Measurements from ENCODE around the gene CTPS2.

Gene CTPS2

GRCh38 chrX:16714504-16714903 lies 2.0 kb upstream of the CTPS2 start:
- DNase-seq (ENCODE audit: low read depth in 1 of 2, low spot score in 1 of 2): no peak

- no peak for DNase-seq (ENCODE audit: low read depth in 1 of 2, low spot score in 1 of 2)
These were observed 449 bp downstream of the CTPS2 start for GRCh38 chrX:16711893-16712547.

DNA sequence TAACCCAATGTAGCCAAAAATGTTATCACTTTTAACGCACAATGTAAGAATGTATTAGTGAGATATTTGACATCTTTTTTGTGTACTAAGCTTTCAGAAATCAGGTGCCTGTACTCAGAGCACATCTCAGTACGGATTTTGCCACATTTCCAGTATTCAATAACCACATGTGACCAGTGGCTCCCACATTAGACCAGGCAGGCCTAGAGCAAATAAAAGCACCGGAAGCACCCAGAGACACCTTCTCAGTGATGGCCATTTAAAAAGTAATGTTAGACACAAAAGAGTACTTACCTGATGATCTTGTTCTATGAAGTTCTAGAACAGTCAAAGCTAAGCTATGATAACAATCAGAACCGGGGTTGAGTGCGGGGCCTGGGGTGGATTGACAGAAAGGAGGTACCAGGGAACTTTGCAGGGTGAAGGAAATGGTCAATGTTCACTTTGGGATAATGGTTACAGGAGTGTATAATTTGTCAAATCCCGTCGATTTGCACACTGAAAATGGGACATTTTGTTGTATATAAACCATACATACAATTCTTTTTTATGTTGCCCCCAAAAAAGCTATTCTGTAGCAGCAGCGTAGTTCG lies 1.2 kb downstream of the CTPS2 start:
- DNase-seq (ENCODE audit: low read depth in 1 of 2, low spot score in 1 of 2): no peak

- no peak for DNase-seq (ENCODE audit: low read depth in 1 of 2, low spot score in 1 of 2)
These were observed 4.5 kb downstream of the CTPS2 start for GRCh38 chrX:16708016-16708415.

GRCh38 chrX:16705370-16705769 lies 7.1 kb downstream of the CTPS2 start:
- no peak for DNase-seq (ENCODE audit: low read depth in 1 of 2, low spot score in 1 of 2)

- DNase-seq (ENCODE audit: low read depth in 1 of 2, low spot score in 1 of 2): no peak
These were observed 9.5 kb downstream of the CTPS2 start for GRCh38 chrX:16702700-16703599.

DNA sequence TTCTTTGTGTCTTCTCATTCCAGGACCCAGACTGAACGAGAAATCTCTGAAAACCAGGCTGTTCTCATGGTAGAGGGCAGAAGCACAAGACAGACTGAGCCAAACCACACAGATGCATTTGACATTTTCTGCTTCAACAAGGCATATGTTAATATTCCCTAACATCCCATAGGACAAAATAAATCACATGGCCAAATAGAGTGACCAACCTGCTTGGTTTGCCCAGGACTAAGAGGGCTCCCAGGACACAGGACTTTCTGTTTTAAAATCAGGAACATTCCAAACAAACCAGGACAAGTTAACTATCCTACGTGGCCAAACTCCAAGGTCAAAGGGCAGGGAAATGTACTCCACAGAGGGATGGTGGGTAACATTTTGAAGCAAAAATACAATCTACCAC lies 11.7 kb downstream of the CTPS2 start:
- no peak for DNase-seq (ENCODE audit: low read depth in 1 of 2, low spot score in 1 of 2)

GRCh38 chrX:16699389-16699788 lies 13.1 kb downstream of the CTPS2 start:
- DNase-seq (ENCODE audit: low read depth in 1 of 2, low spot score in 1 of 2): no peak

GRCh38 chrX:16696956-16697355 lies 15.5 kb downstream of the CTPS2 start:
- no peak for DNase-seq (ENCODE audit: low read depth in 1 of 2, low spot score in 1 of 2)

- DNase-seq (ENCODE audit: low read depth in 1 of 2, low spot score in 1 of 2): peak; percentile 9 to 32
These were observed 17.3 kb downstream of the CTPS2 start for GRCh38 chrX:16695079-16695676.

GRCh38 chrX:16687514-16687913 lies 25.0 kb downstream of the CTPS2 start:
- no peak for DNase-seq (ENCODE audit: low read depth in 1 of 2, low spot score in 1 of 2)

DNA sequence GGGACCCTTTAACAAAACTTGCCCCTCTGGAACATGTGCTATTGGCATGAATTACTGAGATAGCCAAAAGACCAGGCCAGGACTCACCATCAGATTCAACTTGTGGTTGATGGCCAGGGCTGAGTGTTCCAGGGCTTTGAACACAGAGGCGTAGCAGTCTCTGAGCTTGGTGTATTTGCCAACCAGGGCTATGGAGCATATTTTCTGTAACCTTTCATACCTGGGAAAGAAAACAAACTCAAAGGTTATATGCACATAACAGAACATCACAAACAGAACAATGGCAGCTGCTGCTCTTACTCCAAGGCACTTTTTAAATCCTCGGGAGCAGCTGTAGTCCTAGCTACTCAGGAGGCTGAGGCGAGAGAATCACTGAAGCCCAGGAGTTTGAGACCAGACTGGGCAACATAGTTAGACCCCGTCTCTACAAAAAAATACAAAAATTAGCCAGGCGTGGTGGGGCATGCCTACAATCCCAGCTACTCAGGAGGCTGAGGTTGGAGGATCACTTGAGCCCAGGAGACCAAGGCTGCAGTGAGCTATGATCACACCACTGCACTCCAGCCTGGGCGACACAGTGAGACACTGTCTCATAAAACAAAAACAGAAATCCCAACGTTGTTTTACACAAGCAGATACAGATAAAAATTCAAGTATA lies 29.3 kb downstream of the CTPS2 start:
- no peak for DNase-seq (ENCODE audit: low read depth in 1 of 2, low spot score in 1 of 2)

DNA sequence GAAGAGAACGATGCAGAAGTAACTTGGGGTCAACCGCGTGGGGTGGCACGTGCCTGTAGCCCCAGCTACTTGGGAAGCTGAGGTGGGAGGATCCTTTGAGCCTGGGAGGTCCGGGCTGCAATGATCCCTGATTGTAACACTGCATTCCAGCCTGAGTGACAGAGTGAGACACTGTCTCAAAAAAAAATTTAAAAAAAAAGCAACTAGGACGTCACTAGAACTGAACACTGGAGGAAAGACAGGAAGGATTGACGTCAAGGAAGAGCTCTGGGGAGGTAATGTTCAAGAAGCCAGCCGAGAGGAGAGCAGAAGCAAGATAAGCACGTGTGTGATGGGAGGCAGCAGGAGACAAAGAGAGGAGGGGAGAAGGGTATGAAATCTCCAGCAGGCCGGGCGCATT lies 33.8 kb downstream of the CTPS2 start:
- DNase-seq (ENCODE audit: low read depth in 1 of 2, low spot score in 1 of 2): no peak

DNA sequence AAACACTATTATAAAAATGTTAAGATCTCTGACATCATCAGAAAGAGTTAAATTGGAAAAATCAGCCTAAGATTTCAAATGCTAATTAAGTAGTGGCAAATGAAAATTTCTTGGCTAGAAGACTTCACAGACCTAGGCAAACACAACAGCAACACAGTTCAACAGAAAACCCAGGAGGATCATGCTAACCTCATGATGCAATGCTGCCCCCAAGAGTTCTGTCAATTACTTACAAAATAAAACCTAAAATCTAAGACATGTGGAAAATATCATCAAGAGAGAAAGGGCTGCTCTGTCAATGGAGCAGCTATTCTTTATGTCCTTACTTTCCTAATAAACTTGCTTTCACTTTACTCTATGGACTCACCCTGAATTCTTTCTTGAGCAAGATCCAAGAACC lies 41.5 kb downstream of the CTPS2 start:
- no peak for DNase-seq (ENCODE audit: low read depth in 1 of 2, low spot score in 1 of 2)

- DNase-seq (ENCODE audit: low read depth in 1 of 2, low spot score in 1 of 2): no peak
These were observed 45.9 kb downstream of the CTPS2 start for GRCh38 chrX:16666541-16666940.

GRCh38 chrX:16665089-16665488 lies 47.4 kb downstream of the CTPS2 start:
- DNase-seq (ENCODE audit: low read depth in 1 of 2, low spot score in 1 of 2): no peak

DNA sequence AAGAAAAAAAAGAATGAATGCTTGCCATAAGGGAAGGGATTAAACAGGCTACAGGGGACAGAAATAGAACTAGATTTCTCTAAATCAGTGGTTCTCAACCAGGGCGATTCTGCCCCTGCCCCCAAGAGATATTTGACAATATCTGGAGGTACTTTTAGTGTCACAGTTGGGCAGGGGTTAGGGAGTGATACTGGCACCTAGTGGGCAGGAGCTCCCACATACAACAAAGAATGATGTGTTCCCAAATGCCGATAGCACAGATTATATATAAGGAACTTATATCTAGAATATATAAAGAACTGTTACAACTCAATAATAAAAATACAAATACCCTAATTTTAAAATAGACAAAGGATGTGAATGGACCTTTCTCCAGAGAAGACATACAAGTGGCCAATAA lies 47.8 kb downstream of the CTPS2 start:
- DNase-seq (ENCODE audit: low read depth in 1 of 2, low spot score in 1 of 2): no peak

DNA sequence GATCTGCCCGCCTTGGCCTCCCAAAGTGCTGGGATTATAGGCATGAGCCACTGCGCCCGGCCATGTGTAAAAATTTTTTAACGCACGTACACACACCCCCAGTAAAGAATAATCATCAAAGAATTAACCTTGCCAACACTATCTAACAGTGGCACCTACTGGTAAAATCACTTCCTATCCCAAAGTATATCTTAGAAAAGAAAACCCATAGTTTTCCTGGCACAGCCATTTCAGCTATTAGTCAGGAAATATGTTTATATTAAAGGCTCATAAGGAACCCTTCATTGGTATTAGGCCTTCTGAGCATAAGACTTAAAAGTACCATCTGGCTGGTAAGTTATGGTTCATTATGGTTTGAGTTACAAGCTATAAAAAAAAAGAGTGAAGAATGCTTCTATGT lies 48.4 kb downstream of the CTPS2 start:
- no peak for DNase-seq (ENCODE audit: low read depth in 1 of 2, low spot score in 1 of 2)

GRCh38 chrX:16662402-16662801 lies 50.1 kb downstream of the CTPS2 start:
- DNase-seq (ENCODE audit: low read depth in 1 of 2, low spot score in 1 of 2): no peak

- no peak for DNase-seq (ENCODE audit: low read depth in 1 of 2, low spot score in 1 of 2)
These were observed 51.0 kb downstream of the CTPS2 start for GRCh38 chrX:16661495-16661894.

GRCh38 chrX:16659321-16659720 lies 53.1 kb downstream of the CTPS2 start:
- no peak for DNase-seq (ENCODE audit: low read depth in 1 of 2, low spot score in 1 of 2)

Data from stimulated activated CD4-positive, alpha-beta T cell treated with anti-CD3 and anti-CD28 coated beads, Interleukin-15, amount 100 ng/mL, for 1 hour (primary cell).